Activated CD8-positive, alpha-beta T cell treated with anti-CD3 and anti-CD28 coated beads for 36 hours (primary cell): Measurements from ENCODE around the gene PDE9A. TPM values are rescaled to one million over a fixed set of nuclear protein-coding genes. Genes with fewer than 3 reads are reported as not detected.
"Not testable (repeated sequence)": the region's sequence is repeated elsewhere in the genome, so short reads cannot be mapped to it uniquely, and the experiment has no call there.

Experiments
- ATAC-seq: fragments of 200-7000 bp; cut with Tn5 transposase; one replicate; pipeline ENCODE4 v1.10.0; 2021; ENCODE audit warnings: mild to moderate bottlenecking, moderate library complexity
- CTCF ChIA-PET: fragments of 350-600 bp; sonication (Branson Sonifier 250); formaldehyde crosslinking; loops from one replicate; lab custom pipeline; 2021; ENCODE audit warnings: antibody characterized with exemption; lab: Charles Lee
- POLR2A ChIA-PET: fragments of 350-600 bp; sonication (Branson Sonifier 250); formaldehyde crosslinking; loops from one replicate; lab custom pipeline; 2021; ENCODE audit warnings: antibody characterized with exemption; lab: Charles Lee
- DNase-seq: peaks from one replicate; pipeline ENCODE4 v3.0.0-alpha.2; 2020
- H3K27ac Mint-ChIP-seq: one replicate; pipeline ENCODE4 v1.8.0; 2021; ENCODE audit warnings: mild to moderate bottlenecking, mixed read lengths
- H3K27me3 Mint-ChIP-seq: one replicate; pipeline ENCODE4 v1.8.0; 2021; ENCODE audit warnings: mixed read lengths
- H3K36me3 Mint-ChIP-seq: one replicate; pipeline ENCODE4 v1.8.0; 2021; ENCODE audit warnings: low read depth, mixed read lengths
- H3K4me1 Mint-ChIP-seq: one replicate; pipeline ENCODE4 v1.8.0; 2021; ENCODE audit warnings: low read depth, mixed read lengths
- H3K4me3 Mint-ChIP-seq: one replicate; pipeline ENCODE4 v1.8.0; 2021; ENCODE audit warnings: mild to moderate bottlenecking, moderate library complexity, mixed read lengths
- H3K9me3 Mint-ChIP-seq: one replicate; pipeline ENCODE4 v1.8.0; 2021; ENCODE audit warnings: mixed read lengths
- CTCF ChIP-seq: fragments of 200-600 bp; IDR thresholded peaks from one replicate; pipeline ENCODE4 v1.8.0; 2022; ENCODE audit warnings: antibody characterized with exemption, mild to moderate bottlenecking
- intact Hi-C: fragments of 100-400 bp; cut with micrococcal nuclease; formaldehyde crosslinking; loops from one replicate; pipeline ENCODE4 v1.10.0; 2022
- total RNA-seq, 2 experiments: library from RNA; stranded (reverse); gene quantifications; one replicate each; pipeline ENCODE4 v1.2.3, GENCODE V29; 2021

Gene PDE9A
- total RNA-seq, 2 experiments from 2014 or later = 11.1 to 11.5 TPM

DNA sequence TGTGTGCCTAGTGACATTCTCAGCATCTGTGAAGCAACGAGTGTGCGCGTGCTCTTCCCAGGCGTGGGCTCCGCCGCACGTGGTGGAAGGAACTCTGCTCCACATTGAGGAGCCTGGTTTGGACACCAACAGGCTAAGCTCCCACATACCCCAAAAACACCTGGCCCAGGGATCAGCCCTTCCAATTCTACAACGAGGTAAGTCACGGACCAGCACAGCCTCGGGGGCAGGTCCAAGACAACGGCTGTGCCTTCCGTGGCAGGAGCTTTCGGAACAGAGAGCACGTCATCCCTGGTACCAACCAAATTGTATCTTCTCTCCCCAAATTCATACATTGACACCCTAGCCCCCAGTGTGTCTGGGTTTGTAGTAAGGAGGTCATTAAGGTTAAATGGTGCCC lies 27.2 kb upstream of the PDE9A start:
- no peak overlapping the region for H3K4me3 Mint-ChIP-seq
- TF ChIP-seq CTCF = no peak
- CTCF ChIA-PET = interaction anchor here (0.8 to 0.9 kb wide), 2 partner anchors 32 to 166 kb away, joined by 3 read pairs; no protein-coding TSS in a partner anchor
- H3K4me1 Mint-ChIP-seq = peaks cover 3% of the 10 kb centered on the region
- no peak overlapping the region for H3K27ac Mint-ChIP-seq
- POLR2A ChIA-PET = interaction anchor here (0.9 to 1.1 kb wide), 3 partner anchors 12 to 40 kb away, joined by 3 read pairs; partner anchors contain the start of gene PDE9A
- no peaks in the 10 kb centered on the region for H3K27me3 Mint-ChIP-seq
- H3K9me3 Mint-ChIP-seq = no peaks in the 10 kb centered on the region
- ATAC-seq (no peak), DNase-seq (no peak)
- intact Hi-C loops = no loop called here
- no peaks in the 10 kb centered on the region for H3K36me3 Mint-ChIP-seq

DNA sequence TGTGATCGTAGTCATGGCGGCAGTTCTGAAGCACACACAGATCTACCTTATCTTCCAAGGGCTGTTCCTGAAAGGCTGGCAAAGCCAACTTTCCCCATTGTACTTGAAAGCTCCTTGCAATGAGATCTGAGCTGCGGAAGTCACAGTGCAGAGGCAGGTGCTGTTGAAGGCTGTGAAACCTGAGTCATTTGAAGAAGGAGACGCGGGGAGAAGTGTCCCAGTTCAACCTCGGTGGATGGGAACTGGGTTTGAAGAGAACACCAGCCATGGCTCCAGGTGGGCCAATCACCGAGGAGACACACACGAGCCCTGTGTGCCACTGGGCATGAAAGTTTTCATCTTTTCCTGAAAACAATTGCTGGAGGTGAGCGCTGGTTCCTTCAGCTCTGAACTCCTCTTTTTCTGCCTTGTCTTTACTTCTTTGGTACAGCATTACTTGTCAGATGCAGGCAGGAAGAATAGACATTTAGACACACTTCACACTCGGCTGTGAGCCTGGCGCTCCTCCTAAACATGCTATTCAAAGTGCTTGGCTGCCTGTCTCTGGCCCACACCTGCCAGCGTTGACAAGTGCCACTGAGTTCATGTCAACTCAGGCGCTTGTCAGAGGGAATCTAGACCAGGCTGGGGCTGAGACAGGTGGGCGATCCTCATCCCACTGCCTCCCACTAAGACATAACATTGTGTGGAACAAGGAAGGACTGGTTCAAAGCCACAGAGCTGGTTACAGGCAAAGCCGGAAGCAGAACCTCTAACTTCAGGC lies 25.7 kb upstream of the PDE9A start:
- CTCF ChIA-PET = interaction anchor here (0.6 kb wide), 1 partner anchor 21 kb away, joined by 3 read pairs; no protein-coding TSS in a partner anchor
- H3K9me3 Mint-ChIP-seq = no peaks in the 10 kb centered on the region

DNA sequence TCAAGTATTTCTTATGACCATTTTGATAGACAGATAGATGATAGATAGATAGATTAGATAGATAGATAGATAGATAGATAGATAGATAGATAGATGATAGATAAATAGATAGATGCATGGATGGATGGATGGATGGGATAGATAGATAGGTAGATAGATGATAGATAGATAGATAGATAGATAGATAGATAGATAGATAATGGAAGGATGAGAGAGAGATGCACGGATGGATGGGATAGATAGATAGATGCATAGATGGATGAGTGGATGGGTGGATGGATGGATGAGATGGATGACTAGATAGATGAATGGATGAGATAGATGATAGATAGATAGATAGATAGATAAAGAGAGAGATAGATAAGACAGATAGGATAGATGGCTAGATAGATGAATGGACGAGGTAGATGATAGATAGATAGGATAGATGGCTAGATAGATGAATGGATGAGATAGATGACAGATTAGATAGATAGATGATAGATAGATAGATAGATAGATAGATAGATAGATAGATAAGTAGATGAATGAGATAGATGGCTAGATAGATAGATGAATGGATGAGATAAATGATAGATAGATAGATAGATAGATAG lies 24.9 kb upstream of the PDE9A start:
- intact Hi-C loops, DNase-seq, ATAC-seq, H3K36me3 Mint-ChIP-seq, POLR2A ChIA-PET, H3K4me3 Mint-ChIP-seq, H3K4me1 Mint-ChIP-seq, H3K27ac Mint-ChIP-seq, CTCF ChIA-PET, H3K9me3 Mint-ChIP-seq, H3K27me3 Mint-ChIP-seq: not testable (repeated sequence)

More for the DNA sequence above, 25.7 kb upstream of the PDE9A start:
- Mint-ChIP-seq H3K4me3 (no peak overlapping the region), H3K4me1 (peaks cover 5% of the 10 kb centered on the region), H3K27me3 (no peaks in the 10 kb centered on the region), H3K36me3 (no peaks in the 10 kb centered on the region), H3K27ac (no peak overlapping the region)
- intact Hi-C loops = no loop called here
- DNase-seq = no peak
- no peak for ATAC-seq
- no peak for TF ChIP-seq CTCF
- POLR2A ChIA-PET = no interaction called here

GRCh38 chr21:42629933-42630589 lies 23.4 kb upstream of the PDE9A start:
- DNase-seq = no peak
- Mint-ChIP-seq H3K9me3 (no peaks in the 10 kb centered on the region), H3K4me1 (peaks cover 5% of the 10 kb centered on the region), H3K36me3 (no peaks in the 10 kb centered on the region), H3K4me3 (no peak overlapping the region), H3K27ac (no peak overlapping the region), H3K27me3 (no peaks in the 10 kb centered on the region)
- TF ChIP-seq CTCF = no peak
- ChIA-PET POLR2A (no interaction called here), CTCF (interaction anchor here (1.4 kb wide), 1 partner anchor 24 kb away, joined by 3 read pairs; the partner anchor contains the start of gene PDE9A)
- intact Hi-C loops = no loop called here
- no peak for ATAC-seq

GRCh38 chr21:42630626-42631025 lies 22.8 kb upstream of the PDE9A start:
- CTCF ChIA-PET = interaction anchor here (1.4 kb wide), 2 partner anchors 8 to 23 kb away, joined by 3 read pairs; partner anchors contain the start of gene PDE9A
- no peaks in the 10 kb centered on the region for H3K36me3 Mint-ChIP-seq
- POLR2A ChIA-PET = no interaction called here

More at GRCh38 chr21:42630626-42631025, 22.8 kb upstream of the PDE9A start:
- Mint-ChIP-seq H3K27me3 (no peaks in the 10 kb centered on the region), H3K4me1 (peaks cover 5% of the 10 kb centered on the region), H3K4me3 (no peak overlapping the region), H3K27ac (no peak overlapping the region), H3K9me3 (no peaks in the 10 kb centered on the region)
- TF ChIP-seq CTCF = no peak
- DNase-seq (no peak), ATAC-seq (no peak)
- intact Hi-C loops = no loop called here
